Loucy (cell line): ENCODE results near the gene NPM1.
"Not testable (repeated sequence)": the region's sequence is repeated elsewhere in the genome, so short reads cannot be mapped to it uniquely, and the experiment has no call there.

Experiments
- H2AFZ ChIP-seq: fragments of 200-600 bp; sonication (generic); 2 replicates; pipeline ENCODE4 v1.6.0; 2016; ENCODE audit warnings: antibody characterized with exemption, mild to moderate bottlenecking, low read length, moderate library complexity
- H3F3A ChIP-seq: fragments of 200-600 bp; 2 replicates; pipeline ENCODE4 v1.6.0; 2016; ENCODE audit warnings: antibody characterized with exemption, low read depth, mild to moderate bottlenecking
- H3K27me3 ChIP-seq: fragments of 200-600 bp; sonication (generic); 2 replicates; pipeline ENCODE4 v1.6.1; 2014; ENCODE audit warnings: low read length, mild to moderate bottlenecking; ENCODE audit not compliant: insufficient read depth, poor library complexity, severe bottlenecking
- H3K36me3 ChIP-seq: fragments of 200-600 bp; sonication (generic); 2 replicates; pipeline ENCODE4 v1.6.1; 2016; ENCODE audit warnings: low read length; ENCODE audit not compliant: insufficient read depth
- H3K4me1 ChIP-seq: fragments of 200-600 bp; sonication (generic); 2 replicates; pipeline ENCODE4 v1.5.1; 2014; ENCODE audit warnings: low read length, mild to moderate bottlenecking; ENCODE audit not compliant: insufficient read depth, poor library complexity, severe bottlenecking
- H3K4me2 ChIP-seq: fragments of 200-600 bp; sonication (generic); 2 replicates; pipeline ENCODE4 v1.6.0; 2014; ENCODE audit warnings: antibody characterized with exemption, low read length, low read depth, mild to moderate bottlenecking; ENCODE audit not compliant: poor library complexity, severe bottlenecking
- H3K4me3 ChIP-seq: fragments of 200-600 bp; sonication (generic); 2 replicates; pipeline ENCODE4 v1.5.1; 2014; ENCODE audit warnings: low read length, mild to moderate bottlenecking, mixed read lengths; ENCODE audit not compliant: poor library complexity, severe bottlenecking
- H3K79me2 ChIP-seq: fragments of 200-600 bp; sonication (generic); 2 replicates; pipeline ENCODE4 v1.6.1; 2014; ENCODE audit warnings: low read length; ENCODE audit not compliant: insufficient read depth
- H3K9ac ChIP-seq: fragments of 200-600 bp; sonication (generic); 2 replicates; pipeline ENCODE4 v1.6.0; 2014; ENCODE audit warnings: mild to moderate bottlenecking, low read depth, low read length, moderate library complexity; ENCODE audit not compliant: poor library complexity, severe bottlenecking
- H3K9me2 ChIP-seq: fragments of 200-600 bp; sonication (generic); replicated peaks from 2 replicates; pipeline ENCODE4 v1.6.1; 2016; ENCODE audit warnings: low read depth, low read length, mixed read lengths
- H3K9me3 ChIP-seq: fragments of 200-600 bp; sonication (generic); 2 replicates; pipeline ENCODE4 v1.6.1; 2014; ENCODE audit warnings: mild to moderate bottlenecking, antibody characterized with exemption, low read length, low read depth; ENCODE audit not compliant: insufficient read depth
- H4K20me1 ChIP-seq: fragments of 200-600 bp; sonication (generic); 2 replicates; pipeline ENCODE4 v1.6.0; 2014; ENCODE audit warnings: antibody characterized with exemption, low read length, mild to moderate bottlenecking; ENCODE audit not compliant: insufficient read depth, poor library complexity, severe bottlenecking
- EZH2phosphoT487 ChIP-seq: fragments of 200-600 bp; IDR thresholded peaks from 2 replicates; pipeline ENCODE4 v1.6.1; 2018; ENCODE audit warnings: antibody characterized with exemption, mild to moderate bottlenecking, moderate library complexity, borderline replicate concordance
- TF ChIP-seq, protein P1 (sequence below): fragments of 200-600 bp; sonication (generic); conservative IDR thresholded peaks from 2 replicates; pipeline ENCODE4 v1.5.1; 2014; ENCODE audit warnings: mild to moderate bottlenecking, antibody characterized with exemption, low read length

NPM1 gene

DNA sequence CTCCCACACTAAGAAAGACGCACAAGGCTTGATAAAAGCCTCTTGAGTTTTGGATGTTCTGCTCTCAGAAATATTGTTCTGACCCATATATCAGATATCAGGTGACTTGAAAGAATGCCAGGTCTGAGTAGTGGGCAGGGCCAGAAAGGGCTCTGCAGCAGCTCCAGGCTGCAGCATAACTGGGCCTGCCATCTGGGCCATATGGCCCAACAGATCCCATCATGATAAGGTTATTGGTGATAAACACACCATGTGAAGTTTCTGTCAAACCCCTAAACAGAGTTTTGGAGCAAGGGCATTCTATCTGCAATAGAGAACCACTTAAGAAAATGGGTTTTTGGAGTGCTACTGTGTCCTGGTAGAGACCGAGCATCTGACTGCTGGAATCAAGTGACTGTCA, 29.8 kb upstream of the NPM1 start:
- H3K4me2 ChIP-seq: no peak overlapping the region
- H3K9me2 ChIP-seq: no peaks in the 10 kb centered on the region
- H3K4me1 ChIP-seq: no peaks in the 10 kb centered on the region
- H3K9me3 ChIP-seq: no peaks in the 10 kb centered on the region
- H3K36me3 ChIP-seq: no peaks in the 10 kb centered on the region
- H2AFZ ChIP-seq: no peak overlapping the region
- H4K20me1 ChIP-seq: no peaks in the 10 kb centered on the region
- H3K27me3 ChIP-seq: no peaks in the 10 kb centered on the region
- no peak overlapping the region for H3K4me3 ChIP-seq
- H3K9ac ChIP-seq: no peak overlapping the region
- no peaks in the 10 kb centered on the region for H3K79me2 ChIP-seq
- H3F3A ChIP-seq: no peaks in the 10 kb centered on the region
- TF ChIP-seq, protein P1, sequence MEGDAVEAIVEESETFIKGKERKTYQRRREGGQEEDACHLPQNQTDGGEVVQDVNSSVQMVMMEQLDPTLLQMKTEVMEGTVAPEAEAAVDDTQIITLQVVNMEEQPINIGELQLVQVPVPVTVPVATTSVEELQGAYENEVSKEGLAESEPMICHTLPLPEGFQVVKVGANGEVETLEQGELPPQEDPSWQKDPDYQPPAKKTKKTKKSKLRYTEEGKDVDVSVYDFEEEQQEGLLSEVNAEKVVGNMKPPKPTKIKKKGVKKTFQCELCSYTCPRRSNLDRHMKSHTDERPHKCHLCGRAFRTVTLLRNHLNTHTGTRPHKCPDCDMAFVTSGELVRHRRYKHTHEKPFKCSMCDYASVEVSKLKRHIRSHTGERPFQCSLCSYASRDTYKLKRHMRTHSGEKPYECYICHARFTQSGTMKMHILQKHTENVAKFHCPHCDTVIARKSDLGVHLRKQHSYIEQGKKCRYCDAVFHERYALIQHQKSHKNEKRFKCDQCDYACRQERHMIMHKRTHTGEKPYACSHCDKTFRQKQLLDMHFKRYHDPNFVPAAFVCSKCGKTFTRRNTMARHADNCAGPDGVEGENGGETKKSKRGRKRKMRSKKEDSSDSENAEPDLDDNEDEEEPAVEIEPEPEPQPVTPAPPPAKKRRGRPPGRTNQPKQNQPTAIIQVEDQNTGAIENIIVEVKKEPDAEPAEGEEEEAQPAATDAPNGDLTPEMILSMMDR: no peak
- TF ChIP-seq EZH2phosphoT487: no peak

DNA sequence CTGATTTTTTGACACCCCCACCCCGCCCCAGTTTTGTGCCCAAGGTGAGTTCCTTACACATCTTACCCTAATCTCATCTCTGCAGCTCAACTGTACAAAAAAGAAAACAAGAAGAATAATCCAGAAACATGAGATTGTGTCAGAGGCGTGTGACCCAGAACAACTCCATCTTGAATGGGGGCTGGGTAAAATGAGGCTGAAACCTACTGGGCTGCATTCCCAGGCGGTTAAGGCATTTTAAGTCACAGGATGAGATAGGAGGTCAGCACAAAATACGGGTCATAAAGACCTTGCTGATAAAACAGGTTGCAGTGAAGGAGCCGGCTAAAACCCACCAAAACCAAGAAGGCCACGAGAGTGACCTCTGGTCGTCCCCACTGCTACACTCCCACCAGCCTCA, 26.5 kb upstream of the NPM1 start:
- H3K9me3 ChIP-seq, H3K4me1 ChIP-seq, H3K9ac ChIP-seq, H4K20me1 ChIP-seq, H3K79me2 ChIP-seq, H3K27me3 ChIP-seq, H3K9me2 ChIP-seq, H3K4me2 ChIP-seq, H3F3A ChIP-seq, H3K36me3 ChIP-seq, H3K4me3 ChIP-seq, H2AFZ ChIP-seq: not testable (repeated sequence)

DNA sequence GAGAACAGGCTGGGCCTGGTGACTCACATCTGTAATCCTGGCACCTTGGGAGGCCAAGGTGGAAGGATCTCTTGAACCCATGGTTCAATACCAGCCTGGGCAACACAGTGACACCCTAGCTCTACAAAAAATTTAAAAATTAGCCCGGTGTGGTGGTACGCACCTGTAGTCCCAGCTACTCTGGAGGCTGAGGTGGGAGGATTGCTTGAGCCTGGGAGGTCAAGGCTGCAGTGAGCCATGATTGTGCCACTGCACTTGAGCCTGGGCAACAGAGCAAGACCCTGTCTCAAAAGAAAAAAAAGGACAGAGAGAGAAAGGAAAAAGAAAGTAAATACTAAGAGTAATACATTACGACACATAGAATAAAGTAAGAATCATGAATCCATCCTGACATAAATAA, 24.4 kb upstream of the NPM1 start:
- not testable (repeated sequence) for H3K4me1 ChIP-seq, H3K9ac ChIP-seq, H3K4me2 ChIP-seq, H3K4me3 ChIP-seq, H2AFZ ChIP-seq, H3K27me3 ChIP-seq, H3K79me2 ChIP-seq, H3K9me2 ChIP-seq, H4K20me1 ChIP-seq, H3K36me3 ChIP-seq, H3K9me3 ChIP-seq, H3F3A ChIP-seq

DNA sequence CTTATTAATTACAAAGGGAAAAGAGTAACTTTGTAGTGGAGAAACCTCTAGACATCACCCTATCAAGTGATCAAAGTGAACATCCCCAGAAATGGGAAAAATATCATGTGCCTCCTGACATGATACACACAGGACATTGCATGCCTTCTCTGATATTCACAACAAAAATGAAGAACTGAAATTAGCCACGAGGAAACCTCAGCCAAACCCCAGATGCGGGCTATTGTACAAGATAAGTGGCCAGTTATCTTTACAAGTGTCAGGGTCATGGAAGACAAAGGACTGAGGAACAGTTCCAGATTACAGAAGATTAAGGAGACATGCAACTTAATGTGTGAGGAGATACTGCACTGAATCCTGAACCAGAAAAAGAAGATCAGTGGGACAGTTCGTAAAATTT, 23.8 kb upstream of the NPM1 start:
- Histone ChIP-seq H3F3A (no peaks in the 10 kb centered on the region), H3K4me2 (no peak overlapping the region), H3K9me2 (no peaks in the 10 kb centered on the region), H3K9me3 (no peaks in the 10 kb centered on the region), H3K9ac (no peak overlapping the region), H3K4me3 (no peak overlapping the region), H4K20me1 (no peaks in the 10 kb centered on the region), H3K79me2 (no peaks in the 10 kb centered on the region), H3K27me3 (no peaks in the 10 kb centered on the region), H3K4me1 (no peaks in the 10 kb centered on the region), H3K36me3 (no peaks in the 10 kb centered on the region), H2AFZ (no peak overlapping the region)
- TF ChIP-seq, protein P1: no peak
- TF ChIP-seq EZH2phosphoT487: no peak
